Hematopoietic multipotent progenitor cell treated with erythropoietin and hydrocortisone succinate and interleukin-3 and kit ligand, for 4 days (in vitro differentiated cells): ENCODE results near the gene ALDH3A2.

Experiments used
- DNase-seq: peaks from one replicate; pipeline ENCODE4 v3.0.0-alpha.2; 2015

Gene ALDH3A2

GRCh38 chr17:19717031-19717360 is 68.4 kb downstream of the ALDH3A2 start:
- DNase-seq, result no peak

- no peak for DNase-seq
Measured at GRCh38 chr17:19717411-19717908, 68.9 kb downstream of the ALDH3A2 start.

- DNase-seq, result no peak
Measured at GRCh38 chr17:19718041-19718612, 69.6 kb downstream of the ALDH3A2 start.

GRCh38 chr17:19718613-19719354 is 70.2 kb downstream of the ALDH3A2 start:
- no peak for DNase-seq

- no peak for DNase-seq
Measured at GRCh38 chr17:19719355-19720209, 71.0 kb downstream of the ALDH3A2 start.

GRCh38 chr17:19720210-19720475 is 71.6 kb downstream of the ALDH3A2 start:
- no peak for DNase-seq

GRCh38 chr17:19720631-19721426 is 72.3 kb downstream of the ALDH3A2 start:
- peak; percentile 18 for DNase-seq

GRCh38 chr17:19723964-19724363 is 75.4 kb downstream of the ALDH3A2 start:
- DNase-seq, result no peak

GRCh38 chr17:19724501-19725420 is 76.2 kb downstream of the ALDH3A2 start:
- DNase-seq, result peak; percentile 88

- no peak for DNase-seq
Measured at GRCh38 chr17:19725486-19725885, 76.9 kb downstream of the ALDH3A2 start.

- DNase-seq, result no peak
Measured at GRCh38 chr17:19726631-19727376, 78.3 kb downstream of the ALDH3A2 start.
